Endometrial microvascular endothelial cells (primary cell): Measurements from ENCODE around the gene SLC6A13. TPM values are rescaled to one million over a fixed set of nuclear protein-coding genes. Genes with fewer than 3 reads are reported as not detected.

Source experiments
- in situ Hi-C: cut with HindIII; loops from 2 replicates; pipeline ENCODE4 v1.10.0; 2017; ENCODE audit warnings: low sequenced_read_pairs, low pct_unique_long_range_greater_than_20kb; ENCODE audit errors: inconsistent ontology term
- total RNA-seq: library from RNA; depleted of rRNA; stranded (reverse); fragments of >200 nt; gene quantifications from one replicate; pipeline ENCODE4 v1.2.3, GENCODE V29; 2015; ENCODE audit errors: inconsistent ontology term

The SLC6A13 gene
- total RNA-seq, 1 donor from 2014 or later = not detected

GRCh38 chr12:172732-173161 lies 89.9 kb downstream of the SLC6A13 start:
- in situ Hi-C loops = no loop called here

GRCh38 chr12:171743-172676 lies 90.6 kb downstream of the SLC6A13 start:
- in situ Hi-C loops = no loop called here

GRCh38 chr12:171276-171675 lies 91.4 kb downstream of the SLC6A13 start:
- in situ Hi-C loops = no loop called here

Other genes starting within 250 kb of the SLC6A13 start
- gene IQSEC3, start 196.1 kb downstream of the SLC6A13 start, total RNA-seq = not detected
- not detected for gene SLC6A12, start 48.7 kb downstream of the SLC6A13 start, total RNA-seq
- gene KDM5A, start 126.5 kb upstream of the SLC6A13 start, total RNA-seq = 46.1 TPM
- 7.0 TPM for gene CCDC77, start 138.8 kb upstream of the SLC6A13 start, total RNA-seq
- gene B4GALNT3, start 197.1 kb upstream of the SLC6A13 start, total RNA-seq = 0.19 TPM